ENCODE data around the gene DNAH7. TPM values are rescaled to one million over a fixed set of nuclear protein-coding genes. Genes with fewer than 3 reads are reported as not detected.

Gene DNAH7
- total and polyA plus RNA-seq, 2 of the 4 experiments (the other 2 are of a cell fraction), result 0.22 to 0.36 TPM

DNA sequence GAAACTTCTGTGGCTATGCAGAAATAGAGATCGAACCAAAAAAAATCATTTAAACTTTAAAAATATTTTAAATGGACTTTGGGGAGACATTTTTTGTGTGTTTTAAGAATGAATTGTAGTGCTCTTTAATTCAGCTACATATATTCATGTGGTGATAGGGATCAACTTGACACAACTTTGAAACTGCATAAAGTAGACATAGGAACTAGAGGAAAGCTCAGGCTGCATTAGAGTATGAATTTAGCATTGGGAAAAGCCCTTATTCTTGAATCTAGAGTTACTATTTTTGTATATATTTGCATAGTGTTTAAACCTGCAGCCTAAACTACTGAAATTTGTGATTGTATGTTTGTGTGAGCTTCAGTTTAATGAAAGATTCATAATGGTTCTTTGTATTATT lies 333.3 kb downstream of the DNAH7 start:
- POLR2A ChIA-PET (ENCODE audit: unreplicated experiment), result no interaction called here
- Histone ChIP-seq H2BK15ac (ENCODE audit: low read depth, low read length) (no peak overlapping the region), H3K9me1 (ENCODE audit: insufficient read depth, low read length) (no peaks in the 10 kb centered on the region; the same call in 1 of the 2 replicates), H3K27ac (ENCODE audit: insufficient read depth, low read length) (no peak overlapping the region), H2AK9ac (replicated peaks; ENCODE audit: low read depth, low read length, poor library complexity) (no peak overlapping the region), H3K36me3 (ENCODE audit: control insufficient read depth, insufficient read depth, low read length) (peaks cover 12% of the 10 kb centered on the region), H3K14ac (replicated peaks; ENCODE audit: low read depth, low read length) (no peak overlapping the region), H3K4me1 (ENCODE audit: control insufficient read depth, insufficient read depth, low read length) (peaks cover 3% of the 10 kb centered on the region), H2BK120ac (ENCODE audit: low read depth, low read length) (no peak overlapping the region), H2BK20ac (ENCODE audit: low read depth, low read length) (no peak overlapping the region), H3K56ac (ENCODE audit: extremely low read depth, insufficient read depth, low read length) (no peak overlapping the region), H3K4me2 (ENCODE audit: low read depth, low read length) (no peak overlapping the region), H3K23ac (ENCODE audit: low read depth, low read length) (no peak overlapping the region), H4K8ac (ENCODE audit: low read depth in 2 of 2, low read length in 2 of 2) (no peak overlapping the region), H3K79me1 (ENCODE audit: low read depth in 1 of 2, low read length in 2 of 2) (peaks cover 5 to 8% of the 10 kb centered on the region in 2 experiments; a peak in 2 of 4 replicates), H3K4me3 (ENCODE audit: insufficient read depth, low read depth, low read length) (no peak overlapping the region), H3K4ac (ENCODE audit: low read depth, low read length) (no peak overlapping the region), H2BK5ac (ENCODE audit: low read depth, low read length, poor library complexity, severe bottlenecking) (no peak overlapping the region), H4K5ac (ENCODE audit: low read depth, low read length) (no peak overlapping the region), H3K9me3 (ENCODE audit: control insufficient read depth, insufficient read depth, low read length) (no peaks in the 10 kb centered on the region), H4K20me1 (ENCODE audit: insufficient read depth, low read length) (no peaks in the 10 kb centered on the region), H3K27me3 (ENCODE audit: control insufficient read depth, insufficient read depth, low read length) (no peaks in the 10 kb centered on the region), H4K91ac (ENCODE audit: insufficient read depth, low read depth, low read length) (no peak overlapping the region), H3K18ac (ENCODE audit: low read depth, low read length) (no peak overlapping the region), H2AK5ac (ENCODE audit: low read depth, low read length) (no peak overlapping the region), H3K9ac (ENCODE audit: low read depth, low read length) (no peak overlapping the region), H2AFZ (replicated peaks; ENCODE audit: low read length, poor library complexity) (no peak overlapping the region)
- CTCF ChIA-PET, result interaction anchor here (0.6 kb wide), 1 partner anchor 376 kb away, joined by 3 read pairs; no protein-coding TSS in a partner anchor
- intact Hi-C loops (cut with micrococcal nuclease) (no loop called here), dilution Hi-C loops (cut with HindIII; ENCODE audit: low sequenced_read_pairs, unreplicated experiment) (no loop called here), in situ Hi-C loops (cut with MboI; ENCODE audit: low sequenced_read_pairs) (no loop called here)
- TF ChIP-seq CHD1 (IDR thresholded peaks at IDR 0.05; ENCODE audit: low read depth, low read length) (no peak), MAZ (IDR thresholded peaks at IDR 0.05; ENCODE audit: borderline replicate concordance, low read depth, low read length) (no peak), NFE2L2 (IDR thresholded peaks at IDR 0.05; ENCODE audit: low read depth, low read length) (no peak), SMC3 (IDR thresholded peaks at IDR 0.05; ENCODE audit: low read depth, low read length) (no peak), MXI1 (IDR thresholded peaks at IDR 0.05; ENCODE audit: borderline replicate concordance, low read depth, low read length) (no peak)
- no TSS peak for BruUV-seq (replicated peaks)
- ATAC-seq (ENCODE audit: low read depth), result no peak
- no peak for DNase-seq
- no CpG with 5 or more reads among the region's 1 CpG for WGBS, 2 experiments (ENCODE audit: extremely low coverage in 2 of 2, insufficient read length in 1 of 2)

Data from IMR-90 (cell line).